ENCODE measurements around the gene CLCN1.

- TF ChIP-seq, protein P1, sequence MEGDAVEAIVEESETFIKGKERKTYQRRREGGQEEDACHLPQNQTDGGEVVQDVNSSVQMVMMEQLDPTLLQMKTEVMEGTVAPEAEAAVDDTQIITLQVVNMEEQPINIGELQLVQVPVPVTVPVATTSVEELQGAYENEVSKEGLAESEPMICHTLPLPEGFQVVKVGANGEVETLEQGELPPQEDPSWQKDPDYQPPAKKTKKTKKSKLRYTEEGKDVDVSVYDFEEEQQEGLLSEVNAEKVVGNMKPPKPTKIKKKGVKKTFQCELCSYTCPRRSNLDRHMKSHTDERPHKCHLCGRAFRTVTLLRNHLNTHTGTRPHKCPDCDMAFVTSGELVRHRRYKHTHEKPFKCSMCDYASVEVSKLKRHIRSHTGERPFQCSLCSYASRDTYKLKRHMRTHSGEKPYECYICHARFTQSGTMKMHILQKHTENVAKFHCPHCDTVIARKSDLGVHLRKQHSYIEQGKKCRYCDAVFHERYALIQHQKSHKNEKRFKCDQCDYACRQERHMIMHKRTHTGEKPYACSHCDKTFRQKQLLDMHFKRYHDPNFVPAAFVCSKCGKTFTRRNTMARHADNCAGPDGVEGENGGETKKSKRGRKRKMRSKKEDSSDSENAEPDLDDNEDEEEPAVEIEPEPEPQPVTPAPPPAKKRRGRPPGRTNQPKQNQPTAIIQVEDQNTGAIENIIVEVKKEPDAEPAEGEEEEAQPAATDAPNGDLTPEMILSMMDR (IDR thresholded peaks at IDR 0.05) = no peak
- TF ChIP-seq POLR2A (IDR thresholded peaks at IDR 0.05) = no peak
Measured at GRCh38 chr7:143325240-143325639, 9.3 kb downstream of the CLCN1 start.

All from vagina (tissue), 2 donors.